Measurements from ENCODE around the gene PSMB3. TPM values are rescaled to one million over a fixed set of nuclear protein-coding genes. Genes with fewer than 3 reads are reported as not detected.

PSMB3 gene
- total and polyA plus RNA-seq, 9 of the 15 experiments (the other 6 are each of a cell fraction or from before 2014, with no cell fraction given): 460 to 2,775 (median 574) TPM

DNA sequence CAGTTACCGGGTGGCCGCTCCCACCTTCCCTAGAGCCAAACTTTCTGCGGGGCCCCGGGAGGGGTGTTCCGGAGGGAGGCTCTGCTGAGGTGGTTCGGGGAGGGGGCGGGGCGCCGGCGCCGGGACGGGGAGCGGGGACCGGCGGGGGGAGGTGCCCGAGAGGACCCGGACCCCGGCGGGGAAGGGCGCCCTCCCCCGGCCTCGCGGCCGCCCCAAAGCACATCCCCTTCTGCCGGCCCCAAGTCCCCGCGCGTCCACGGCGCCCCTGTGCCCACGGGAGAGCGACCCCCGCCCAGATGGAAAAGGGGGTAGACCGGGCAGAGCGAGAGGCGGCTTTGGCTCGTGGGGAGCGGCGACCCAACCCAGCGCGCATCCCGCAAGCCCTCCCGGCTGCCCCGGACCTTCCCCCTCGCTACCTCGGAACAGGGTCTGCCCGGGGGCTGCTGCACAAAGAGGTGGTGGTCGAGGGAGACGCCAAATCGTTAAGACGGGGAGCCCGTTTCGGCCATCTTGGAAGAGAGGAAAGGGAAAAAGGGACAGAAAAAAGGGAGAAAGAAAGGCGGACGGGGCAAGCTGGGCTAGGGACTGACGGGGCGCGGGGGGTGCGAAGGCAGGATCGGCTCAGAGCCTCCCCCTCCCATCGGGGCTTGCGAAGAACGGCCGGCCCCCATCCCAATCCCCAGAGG, 4.9 kb upstream of the PSMB3 start:
- no peak for FAIRE-seq
- peaks cover 9% of the 10 kb centered on the region for H4K20me1 ChIP-seq (replicated peaks; ENCODE audit: control insufficient read depth, insufficient read depth, low read length)
- no peaks in the 10 kb centered on the region for H3K9me3 ChIP-seq (replicated peaks; ENCODE audit: control insufficient read depth, insufficient read depth, low read depth, low read length)
- H3K9ac ChIP-seq (ENCODE audit: insufficient read depth in 1 of 2, low read depth in 2 of 2, low read length in 2 of 2): peak overlapping the region; percentile 86 to 94
- H3K4me3 ChIP-seq: peak overlapping the region; percentile 92
- BruUV-seq (replicated peaks): no TSS peak
- H3K9me1 ChIP-seq (ENCODE audit: control insufficient read depth, insufficient read depth, low read length): peaks cover 4% of the 10 kb centered on the region
- CTCF ChIA-PET (ENCODE audit: low intra/inter-chr PET ratio): interaction anchor here (0.5 kb wide), 1 partner anchor 205 kb away, joined by 4 read pairs; no protein-coding TSS in a partner anchor
- peaks cover 83% of the 10 kb centered on the region for H3K79me2 ChIP-seq (ENCODE audit: control insufficient read depth, insufficient read depth, low read length)
- no peaks in the 10 kb centered on the region for H3K27me3 ChIP-seq (ENCODE audit: control insufficient read depth in 2 of 2, insufficient read depth in 2 of 2, low read length in 2 of 2)
- H3K4me1 ChIP-seq (replicated peaks in 1 of 2; ENCODE audit: control insufficient read depth in 2 of 2, insufficient read depth in 2 of 2, low read length in 2 of 2): peaks cover 22 to 55% of the 10 kb centered on the region in 2 experiments
- peak; percentile 5; the same call in 2 of the 3 replicates for ATAC-seq
- DNase-seq (ENCODE audit: extremely low read depth in 1 of 4, low spot score in 3 of 4): peak; percentile 61 to 89 (median 80)
- 0% methylated on average over 25 of the region's 64 CpGs for WGBS (ENCODE audit: insufficient coverage, low coverage, missing lambda C conversion rate)
- in situ Hi-C loops (cut with MboI): no loop called here
- H2AFZ ChIP-seq (ENCODE audit: low read depth, low read length): peak overlapping the region; percentile 91
- POLR2A ChIA-PET: no interaction called here
- peaks cover 3% of the 10 kb centered on the region; the same call in 1 of the 3 replicates for H3K36me3 ChIP-seq (ENCODE audit: control insufficient read depth, insufficient read depth, low read length)
- peak overlapping the region; percentile 83 for H3K27ac ChIP-seq (ENCODE audit: extremely low read depth, low read depth, low read length)
- H3K4me2 ChIP-seq (ENCODE audit: insufficient read depth, low read length): peak overlapping the region; percentile 92
- intact Hi-C loops (cut with micrococcal nuclease): no loop called here
- TF ChIP-seq SFPQ (IDR thresholded peaks at IDR 0.05; ENCODE audit: low read depth, low read length) (no peak), SREBF2 (CRISPR knock-in tag; IDR thresholded peaks at IDR 0.05) (no peak), FUS (optimal IDR thresholded peaks at IDR 0.05; ENCODE audit: low read depth, low read length) (no peak), ZNF584 (CRISPR knock-in tag; IDR thresholded peaks at IDR 0.05; ENCODE audit: low read depth) (no peak), BCLAF1 (IDR thresholded peaks at IDR 0.05; ENCODE audit: borderline replicate concordance in 1 of 2, control insufficient read depth in 1 of 2, low read depth in 2 of 2, low read length in 1 of 2) (no peak), POLR2B (IDR thresholded peaks at IDR 0.05; ENCODE audit: low read depth, partially characterized antibody) (peak; percentile 31), ETV6 (IDR thresholded peaks at IDR 0.05; ENCODE audit: borderline replicate concordance in 1 of 2, low read depth in 2 of 2, low read length in 1 of 2) (no peak), ETV6 (CRISPR knock-in tag; IDR thresholded peaks at IDR 0.05; ENCODE audit: borderline replicate concordance) (no peak), WHSC1 (IDR thresholded peaks at IDR 0.05; ENCODE audit: low read length) (no peak)
- TF ChIP-seq, protein P1, sequence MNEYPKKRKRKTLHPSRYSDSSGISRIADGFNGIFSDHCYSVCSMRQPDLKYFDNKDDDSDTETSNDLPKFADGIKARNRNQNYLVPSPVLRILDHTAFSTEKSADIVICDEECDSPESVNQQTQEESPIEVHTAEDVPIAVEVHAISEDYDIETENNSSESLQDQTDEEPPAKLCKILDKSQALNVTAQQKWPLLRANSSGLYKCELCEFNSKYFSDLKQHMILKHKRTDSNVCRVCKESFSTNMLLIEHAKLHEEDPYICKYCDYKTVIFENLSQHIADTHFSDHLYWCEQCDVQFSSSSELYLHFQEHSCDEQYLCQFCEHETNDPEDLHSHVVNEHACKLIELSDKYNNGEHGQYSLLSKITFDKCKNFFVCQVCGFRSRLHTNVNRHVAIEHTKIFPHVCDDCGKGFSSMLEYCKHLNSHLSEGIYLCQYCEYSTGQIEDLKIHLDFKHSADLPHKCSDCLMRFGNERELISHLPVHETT (CRISPR knock-in tag; conservative IDR thresholded peaks at IDR 0.05 in 1 of 2, IDR thresholded peaks at IDR 0.05 in 1 of 2): 0 out of 4 replicates have a peak, but pooled peaks of 1 of the 2 experiments have one; percentile 24

All from K562 (cell line).